SK-N-SH (cell line): Measurements from ENCODE around the gene LPCAT2.

Experiments used
- CTCF ChIP-seq: fragments of 200-600 bp; sonication (generic); IDR thresholded peaks from 2 replicates; pipeline ENCODE4 v1.6.1; 2017; ENCODE audit warnings: antibody characterized with exemption, mild to moderate bottlenecking, moderate library complexity
- MAX ChIP-seq: IDR thresholded peaks from 2 replicates; pipeline ENCODE4 v1.4.0; 2012; ENCODE audit warnings: low read depth
- MXI1 ChIP-seq: IDR thresholded peaks from 2 replicates; pipeline ENCODE4 v1.6.1; 2012; ENCODE audit warnings: mild to moderate bottlenecking, low read depth, low read length, improper control_type of control experiment
- PBX3 ChIP-seq: IDR thresholded peaks from 2 replicates; pipeline ENCODE4; 2012
- POLR2AphosphoS5 ChIP-seq: IDR thresholded peaks from 2 replicates; pipeline ENCODE4 v1.6.1; 2012; ENCODE audit warnings: low read depth, low read length
- RFX5 ChIP-seq: IDR thresholded peaks from 2 replicates; pipeline ENCODE4 v1.6.1; 2012; ENCODE audit warnings: mild to moderate bottlenecking, improper control_type of control experiment, low read length
- RXRA ChIP-seq: IDR thresholded peaks from 2 replicates; pipeline ENCODE4 v1.4.0; 2012; ENCODE audit warnings: low read depth, mild to moderate bottlenecking, borderline replicate concordance
- USF1 ChIP-seq: IDR thresholded peaks from 2 replicates; pipeline ENCODE4 v1.4.0; 2012; ENCODE audit warnings: low read depth, borderline replicate concordance
- ZBTB33 ChIP-seq: IDR thresholded peaks from 2 replicates; pipeline ENCODE4 v1.4.0; 2012; ENCODE audit warnings: low read depth, borderline replicate concordance

GRCh38 chr16:55623640-55624039 lies 114.8 kb downstream of the LPCAT2 start:
- TF ChIP-seq RXRA (no peak), MXI1 (no peak), PBX3 (no peak), RFX5 (no peak), ZBTB33 (no peak), MAX (no peak), CTCF (no peak), POLR2AphosphoS5 (no peak), USF1 (no peak)
